Stimulated activated CD8-positive, alpha-beta memory T cell treated with anti-CD3 and anti-CD28 coated beads, Interleukin-7, amount 100 ng/mL, for 48 hours (primary cell): ENCODE results near the gene LMAN1L.
A peak's percentile ranks its signal among the peaks of the same experiment; 100 is the strongest.

Source experiments
- DNase-seq, 2 donors: peaks; one replicate each; pipeline ENCODE4 v3.0.0-alpha.2; 2020; ENCODE audit warnings: low read depth in 1 of 2; ENCODE audit errors: extremely low read depth in 1 of 2

The LMAN1L gene

GRCh38 chr15:74833376-74834107 is 20.9 kb downstream of the LMAN1L start:
- DNase-seq: no peak

GRCh38 chr15:74835312-74835823 is 22.7 kb downstream of the LMAN1L start:
- no peak for DNase-seq

DNA sequence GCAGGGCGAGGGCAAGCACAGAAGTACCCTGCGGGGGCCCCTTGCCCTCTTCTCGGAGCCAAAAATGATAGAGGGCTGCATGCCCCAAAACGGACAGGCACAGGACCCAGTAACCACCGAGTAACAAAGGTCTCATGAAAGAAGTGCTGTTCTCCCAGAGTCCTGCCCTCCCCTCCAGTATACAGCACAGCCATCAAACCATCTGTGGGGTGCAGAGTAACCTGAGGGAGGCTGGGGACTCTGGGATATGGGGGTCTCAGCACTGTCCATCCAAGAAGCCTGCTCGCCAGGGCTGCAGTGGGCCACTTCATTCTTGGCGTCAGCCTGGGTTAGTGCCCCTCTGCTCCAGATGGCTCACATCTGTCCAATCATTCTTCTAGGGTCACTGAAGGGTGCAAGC is 24.2 kb downstream of the LMAN1L start:
- no peak for DNase-seq

- DNase-seq: no peak
Observed at GRCh38 chr15:74837482-74838136, 25.0 kb downstream of the LMAN1L start.

DNA sequence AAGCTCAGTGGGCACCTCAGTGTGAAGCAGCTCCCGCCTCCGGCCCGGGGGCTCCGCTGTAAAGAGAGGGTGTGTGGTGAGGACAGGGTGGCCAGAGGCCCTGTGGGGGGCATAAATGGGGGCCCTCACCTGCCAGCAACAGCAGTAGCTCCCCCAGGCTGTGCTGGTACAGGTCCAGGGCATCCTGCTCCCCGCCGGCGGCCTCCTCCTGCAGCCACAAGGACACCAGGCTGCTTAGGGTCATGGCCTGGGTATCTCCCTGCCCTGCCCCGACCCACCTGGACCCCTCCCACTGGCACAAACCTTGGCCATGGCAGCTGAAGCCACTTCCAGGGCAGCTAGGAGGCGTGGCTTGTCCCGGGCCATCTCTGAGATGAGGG is 25.5 kb downstream of the LMAN1L start:
- no peak for DNase-seq

DNA sequence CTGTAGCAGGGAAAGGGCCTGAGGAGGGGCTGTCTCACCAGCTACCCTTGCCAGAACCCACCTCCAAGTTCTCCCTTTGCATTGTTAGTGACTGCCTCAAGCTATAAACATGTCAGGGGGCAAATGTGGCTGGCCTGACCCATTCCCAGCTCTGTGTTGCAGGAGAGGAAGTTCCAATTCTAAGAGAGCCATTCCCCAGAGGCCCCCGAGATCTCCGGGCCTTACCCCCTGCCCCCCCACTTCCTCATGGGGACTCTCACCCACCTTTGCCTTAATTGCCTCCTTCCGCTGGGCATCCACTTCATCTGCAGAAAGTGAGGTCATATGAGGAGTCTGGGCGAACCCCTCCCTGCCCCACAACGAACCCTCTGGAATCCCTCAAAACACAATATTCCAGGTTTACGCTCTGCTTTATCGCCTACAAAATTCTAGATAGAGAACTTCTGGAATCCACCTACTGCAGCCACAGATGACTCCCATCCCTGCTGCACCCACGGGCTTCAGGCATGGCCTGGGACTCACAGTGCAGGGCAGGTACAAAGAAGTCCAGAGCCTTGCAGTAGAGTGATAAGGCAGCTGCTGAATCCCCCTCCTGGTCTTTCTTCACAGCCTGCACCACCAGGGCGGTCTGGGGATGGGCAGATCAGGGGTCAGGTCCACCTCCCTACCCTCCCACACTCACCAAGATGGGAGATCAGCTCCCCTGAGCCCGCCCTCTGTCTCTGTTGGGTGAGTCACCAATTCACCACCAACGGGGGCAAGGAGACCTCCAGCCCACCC is 26.3 kb downstream of the LMAN1L start:
- DNase-seq: no peak

GRCh38 chr15:74839526-74840395 is 27.1 kb downstream of the LMAN1L start:
- DNase-seq: no peak

DNA sequence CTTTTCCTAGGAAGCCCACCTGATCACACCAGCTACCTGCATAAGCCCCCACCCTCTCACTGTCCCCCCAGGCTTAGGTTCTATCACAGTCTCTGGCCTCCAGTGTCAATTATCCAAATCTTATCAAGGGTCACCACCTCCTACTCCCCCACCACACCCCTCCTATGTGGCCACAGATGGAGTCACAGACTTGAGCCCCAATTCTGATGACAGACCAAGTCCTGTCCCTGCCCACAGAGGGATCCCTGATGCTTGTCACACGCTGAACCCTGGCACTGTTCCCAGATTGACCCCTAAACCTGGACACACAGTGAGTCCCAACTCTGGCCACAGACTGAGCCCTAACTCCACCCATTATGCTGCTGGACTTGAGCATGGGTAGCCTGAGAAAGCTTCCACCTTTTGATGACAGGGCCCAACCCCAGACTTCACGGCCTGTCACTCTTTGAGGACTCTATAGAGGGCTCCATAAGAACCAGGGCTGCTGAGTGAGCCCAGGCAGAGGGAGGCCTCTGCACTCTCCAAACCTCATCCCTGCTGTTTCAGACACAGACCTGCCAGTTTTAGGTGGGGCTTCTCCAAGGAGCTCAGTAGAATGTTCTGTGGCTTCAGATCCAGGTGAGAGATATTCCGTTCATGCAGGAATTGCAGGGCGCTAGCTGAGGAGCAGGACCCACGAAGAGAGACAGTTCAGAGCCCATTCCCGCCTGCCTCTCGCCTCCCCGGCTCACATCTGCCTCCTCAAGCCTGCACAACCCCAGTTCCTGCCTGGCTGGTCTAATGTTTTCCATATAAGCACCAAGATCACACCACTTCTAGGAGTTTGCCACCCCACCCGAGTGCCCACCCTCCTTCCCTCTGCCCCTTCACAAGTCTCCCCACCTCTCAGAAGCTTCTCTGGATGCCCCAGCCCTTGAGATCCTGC is 28.5 kb downstream of the LMAN1L start:
- no peak for DNase-seq

- DNase-seq: no peak
Observed at GRCh38 chr15:74841891-74842373, 29.3 kb downstream of the LMAN1L start.

- peak; percentile 82 to 86 for DNase-seq
Observed at GRCh38 chr15:74842581-74843444, 30.2 kb downstream of the LMAN1L start, which contains the start of gene ULK3. ULK3 (minus strand) TSS chr15:74843156; CDS start chr15:74843105, 51 bp downstream.

GRCh38 chr15:74843445-74843828 is 30.8 kb downstream of the LMAN1L start:
- DNase-seq: no peak

- DNase-seq: no peak
Observed at GRCh38 chr15:74843891-74844299, 31.3 kb downstream of the LMAN1L start.

- no peak for DNase-seq
Observed at GRCh38 chr15:74844319-74845207, 31.9 kb downstream of the LMAN1L start.

- DNase-seq: peak; percentile 35 to 43
Observed at GRCh38 chr15:74845208-74845568, 32.6 kb downstream of the LMAN1L start.

- DNase-seq: no peak
Observed at GRCh38 chr15:74845581-74845980, 32.9 kb downstream of the LMAN1L start.

- DNase-seq: no peak
Observed at GRCh38 chr15:74847432-74847831, 34.8 kb downstream of the LMAN1L start.

DNA sequence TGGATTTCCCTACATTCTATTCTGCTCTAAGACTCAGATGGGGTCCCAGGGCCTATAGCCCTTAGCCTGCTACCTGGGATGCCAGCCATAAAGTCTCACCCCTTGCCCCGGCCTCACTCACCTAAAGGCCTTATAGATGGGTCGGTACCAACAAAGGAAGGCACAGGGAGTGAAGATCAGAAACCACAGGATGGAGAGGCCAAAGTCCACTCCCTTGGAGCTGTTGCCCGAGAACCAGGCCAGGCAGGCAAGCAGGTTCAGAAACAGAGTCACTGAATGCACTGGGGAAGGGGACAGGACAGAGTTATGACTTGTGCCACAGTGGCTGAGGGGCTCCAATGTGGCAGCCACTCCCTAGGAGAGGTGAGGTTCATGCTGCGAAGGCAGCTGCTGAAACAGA is 37.8 kb downstream of the LMAN1L start:
- no peak for DNase-seq
